HK-2 (cell line): ENCODE measurements around the gene TRAPPC11.

Experiments used
- DNase-seq: peaks from one replicate; pipeline ENCODE4 v3.0.0-alpha.2; 2018; ENCODE audit not compliant: unreplicated experiment

Gene TRAPPC11

GRCh38 chr4:183637461-183637860, 21.6 kb upstream of the TRAPPC11 start:
- DNase-seq: no peak

- DNase-seq: no peak
These were observed 20.7 kb upstream of the TRAPPC11 start for GRCh38 chr4:183638436-183638835.

- no peak for DNase-seq
These were observed 19.8 kb upstream of the TRAPPC11 start for GRCh38 chr4:183639291-183639690.

GRCh38 chr4:183645326-183645725, 13.8 kb upstream of the TRAPPC11 start:
- no peak for DNase-seq

- DNase-seq: no peak
These were observed 1.5 kb upstream of the TRAPPC11 start for GRCh38 chr4:183657564-183657963.

- DNase-seq: peak; percentile 48
These were observed 598 bp upstream of the TRAPPC11 start for GRCh38 chr4:183658362-183659028.

- no peak for DNase-seq
These were observed 764 bp downstream of the TRAPPC11 start for GRCh38 chr4:183659872-183660242.

- no peak for DNase-seq
These were observed 7.0 kb downstream of the TRAPPC11 start for GRCh38 chr4:183666088-183666487.

- no peak for DNase-seq
These were observed 11.2 kb downstream of the TRAPPC11 start for GRCh38 chr4:183670251-183670650.

- DNase-seq: no peak
These were observed 12.0 kb downstream of the TRAPPC11 start for GRCh38 chr4:183670960-183671555.

GRCh38 chr4:183674153-183674552, 15.1 kb downstream of the TRAPPC11 start:
- DNase-seq: no peak

GRCh38 chr4:183675625-183676024, 16.5 kb downstream of the TRAPPC11 start:
- no peak for DNase-seq

GRCh38 chr4:183681119-183681518, 22.0 kb downstream of the TRAPPC11 start:
- no peak for DNase-seq

- DNase-seq: no peak
These were observed 27.4 kb downstream of the TRAPPC11 start for GRCh38 chr4:183686461-183686860.

GRCh38 chr4:183688216-183688615, 29.1 kb downstream of the TRAPPC11 start:
- DNase-seq: no peak

GRCh38 chr4:183691006-183691405, 31.9 kb downstream of the TRAPPC11 start:
- DNase-seq: no peak

- no peak for DNase-seq
These were observed 32.8 kb downstream of the TRAPPC11 start for GRCh38 chr4:183691897-183692296.

- no peak for DNase-seq
These were observed 39.8 kb downstream of the TRAPPC11 start for GRCh38 chr4:183698909-183699308.

GRCh38 chr4:183700407-183700806, 41.3 kb downstream of the TRAPPC11 start:
- DNase-seq: no peak

GRCh38 chr4:183702492-183702891, 43.4 kb downstream of the TRAPPC11 start:
- DNase-seq: no peak

- DNase-seq: no peak
These were observed 55.5 kb downstream of the TRAPPC11 start for GRCh38 chr4:183714626-183715025.

- DNase-seq: no peak
These were observed 57.2 kb downstream of the TRAPPC11 start for GRCh38 chr4:183716302-183716701.

GRCh38 chr4:183718876-183719275, 59.8 kb downstream of the TRAPPC11 start:
- no peak for DNase-seq
